HepG2 (cell line): Measurements from ENCODE around the gene PGGT1B. TPM values are rescaled to one million over a fixed set of nuclear protein-coding genes. Genes with fewer than 3 reads are reported as not detected.
A peak's percentile ranks its signal among the peaks of the same experiment; 100 is the strongest.

Source experiments
- AGO1 ChIP-seq: fragments of 200-400 bp; formaldehyde crosslinking; IDR thresholded peaks from 2 replicates; pipeline ENCODE4 v1.6.1; 2017; ENCODE audit warnings: mild to moderate bottlenecking, low read depth, low read length, moderate library complexity; ENCODE audit not compliant: poor library complexity, severe bottlenecking
- CERS6 ChIP-seq: sonication (generic); formaldehyde crosslinking; IDR thresholded peaks from 2 replicates; pipeline ENCODE4 v1.5.0; 2020; ENCODE audit warnings: missing genetic modification reagents
- DMAP1 ChIP-seq: IDR thresholded peaks from 2 replicates; pipeline ENCODE4 v1.6.1; 2016
- GPN1 ChIP-seq: sonication (generic); formaldehyde crosslinking; IDR thresholded peaks from 2 replicates; pipeline ENCODE4 v1.5.1; 2020; ENCODE audit warnings: missing genetic modification reagents, borderline replicate concordance
- GTF3A ChIP-seq: sonication (generic); formaldehyde crosslinking; conservative IDR thresholded peaks from 2 replicates; pipeline ENCODE4 v1.4.0; 2020; ENCODE audit warnings: mild to moderate bottlenecking, missing genetic modification reagents
- HNRNPH1 ChIP-seq: fragments of 200-400 bp; formaldehyde crosslinking; optimal IDR thresholded peaks from 2 replicates; pipeline ENCODE3; 2017; ENCODE audit warnings: mild to moderate bottlenecking, low read depth, low read length
- MTF1 ChIP-seq: sonication (generic); formaldehyde crosslinking; IDR thresholded peaks from 2 replicates; pipeline ENCODE4 v1.5.0; 2020; ENCODE audit warnings: missing genetic modification reagents
- POLR2A ChIP-seq, 2 experiments: IDR thresholded peaks; 2 replicates each; pipeline ENCODE4 v1.6.1; 2011; ENCODE audit warnings: low read depth in 2 of 2, low read length in 2 of 2, mild to moderate bottlenecking in 1 of 2, moderate library complexity in 1 of 2; ENCODE audit not compliant: insufficient read depth in 1 of 2
- SCMH1 ChIP-seq: sonication (generic); formaldehyde crosslinking; IDR thresholded peaks from 2 replicates; pipeline ENCODE4 v1.9.0; 2021; ENCODE audit warnings: missing genetic modification reagents, mild to moderate bottlenecking, borderline replicate concordance
- STAT6 ChIP-seq: sonication (generic); formaldehyde crosslinking; IDR thresholded peaks from 2 replicates; pipeline ENCODE4 v1.4.0; 2020; ENCODE audit warnings: missing genetic modification reagents, mild to moderate bottlenecking, borderline replicate concordance
- ZFP90 ChIP-seq: sonication (generic); formaldehyde crosslinking; IDR thresholded peaks from 2 replicates; pipeline ENCODE4 v1.8.0; 2022; ENCODE audit warnings: missing genetic modification reagents, mild to moderate bottlenecking, inconsistent platforms, borderline replicate concordance
- ZNF138 ChIP-seq: sonication (generic); formaldehyde crosslinking; IDR thresholded peaks from 2 replicates; pipeline ENCODE4 v1.5.0; 2020; ENCODE audit warnings: mild to moderate bottlenecking, low read depth, missing genetic modification reagents
- ZNF441 ChIP-seq: sonication (generic); formaldehyde crosslinking; IDR thresholded peaks from 2 replicates; pipeline ENCODE4 v1.7.0; 2021; ENCODE audit warnings: missing genetic modification reagents, borderline replicate concordance
- ZNF547 ChIP-seq: sonication (generic); formaldehyde crosslinking; IDR thresholded peaks from 2 replicates; pipeline ENCODE4 v1.5.1; 2020; ENCODE audit warnings: mild to moderate bottlenecking, missing genetic modification reagents
- ZNF564 ChIP-seq: sonication (generic); formaldehyde crosslinking; IDR thresholded peaks from 2 replicates; pipeline ENCODE4 v1.8.1; 2023; ENCODE audit warnings: mild to moderate bottlenecking, missing genetic modification reagents
- ZNF570 ChIP-seq: sonication (generic); formaldehyde crosslinking; IDR thresholded peaks from 2 replicates; pipeline ENCODE4 v1.4.0; 2020; ENCODE audit warnings: mild to moderate bottlenecking, missing genetic modification reagents, borderline replicate concordance
- ZNF629 ChIP-seq: sonication (generic); formaldehyde crosslinking; conservative IDR thresholded peaks from 2 replicates; pipeline ENCODE4 v1.5.0; 2020; ENCODE audit warnings: missing genetic modification reagents
- ZNF678 ChIP-seq: sonication (generic); formaldehyde crosslinking; IDR thresholded peaks from 2 replicates; pipeline ENCODE4 v1.4.0; 2020; ENCODE audit warnings: mild to moderate bottlenecking, missing genetic modification reagents
- ZNF772 ChIP-seq: sonication (generic); formaldehyde crosslinking; IDR thresholded peaks from 2 replicates; pipeline ENCODE4 v1.5.0; 2020; ENCODE audit warnings: mild to moderate bottlenecking, missing genetic modification reagents
- ZNF816 ChIP-seq: sonication (generic); formaldehyde crosslinking; IDR thresholded peaks from 2 replicates; pipeline ENCODE4 v1.8.0; 2022; ENCODE audit warnings: missing genetic modification reagents, mild to moderate bottlenecking, borderline replicate concordance
- polyA plus RNA-seq, 8 experiments: library from polyadenylated mRNA; depleted of rRNA in 3 of 8; stranded (reverse) in 7 of 8; unstranded in 1 of 8; fragments of >200 nt; fragmentation: Illumina TruSeq in 4 of 8; extraction: Trizol in 4 of 8; gene quantifications; 2 replicates each; pipeline versions ENCODE4 v1.2.1 to v1.2.3, GENCODE V29; 2011 to 2016; ENCODE audit warnings: low read depth in 4 of 8, missing spikeins in 1 of 8, mixed read lengths in 1 of 8; ENCODE audit not compliant: insufficient read depth in 1 of 8
- total RNA-seq, 5 experiments: library from RNA; depleted of rRNA; stranded (reverse); fragments of >200 nt; fragmentation: Illumina TruSeq; extraction: Trizol; gene quantifications; 2 replicates each; pipeline ENCODE4 v1.2.3, GENCODE V29; 2016; ENCODE audit warnings: low read depth in 1 of 5
- TF ChIP-seq, protein P1 (sequence below): sonication (generic); formaldehyde crosslinking; IDR thresholded peaks from 2 replicates; pipeline ENCODE4 v1.8.1; 2023; ENCODE audit warnings: mild to moderate bottlenecking, moderate library complexity, missing genetic modification reagents
- TF ChIP-seq, protein P2 (sequence below): sonication (generic); formaldehyde crosslinking; IDR thresholded peaks from 2 replicates; pipeline ENCODE4 v1.9.0; 2022; ENCODE audit warnings: missing genetic modification reagents, mild to moderate bottlenecking, borderline replicate concordance

PGGT1B gene
- total and polyA plus RNA-seq, 2 of the 13 experiments (the other 11 are each of a cell fraction or from before 2014, with no cell fraction given): 2.4 to 42.7 TPM

DNA sequence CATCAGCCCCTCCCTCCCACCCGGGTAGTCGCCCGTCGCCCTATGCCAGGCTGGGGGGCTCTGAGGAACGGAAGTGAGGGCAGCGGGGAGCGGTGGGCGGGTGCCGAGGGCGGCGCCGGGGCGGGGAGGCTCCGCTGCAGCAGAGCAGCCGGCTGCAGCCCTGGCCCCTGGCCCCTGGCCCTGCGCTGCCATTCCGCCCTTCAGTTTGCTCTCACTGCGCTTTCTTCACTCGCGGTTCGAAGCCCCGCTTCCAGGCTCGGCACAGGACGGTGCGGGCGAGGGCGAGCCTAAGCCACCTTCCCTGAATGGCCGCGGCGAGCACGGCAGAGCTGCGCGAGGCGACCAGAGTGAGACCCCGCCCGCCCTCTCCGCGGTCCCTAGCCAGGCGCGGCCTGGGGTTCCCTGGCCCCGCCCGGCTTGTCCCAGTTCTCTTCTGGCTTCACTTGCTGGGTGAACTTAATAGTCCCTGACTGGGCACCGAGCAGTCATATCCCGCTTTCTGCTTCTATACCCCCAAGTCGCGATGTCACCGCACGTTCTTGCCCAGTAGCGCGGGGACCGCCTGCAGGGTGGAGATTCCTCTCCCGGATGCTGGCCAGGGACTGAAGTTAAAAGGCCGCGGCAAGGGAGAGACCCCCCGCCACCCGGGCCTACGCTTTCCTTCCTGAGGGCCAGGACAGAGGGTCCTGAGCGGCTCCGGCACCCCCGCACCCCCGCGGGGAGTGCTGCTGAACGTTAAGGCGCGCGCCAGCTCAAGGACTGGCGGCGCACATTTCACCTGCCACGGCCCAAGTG lies 92.3 kb downstream of the PGGT1B start (continued):
- TF ChIP-seq, protein P1, sequence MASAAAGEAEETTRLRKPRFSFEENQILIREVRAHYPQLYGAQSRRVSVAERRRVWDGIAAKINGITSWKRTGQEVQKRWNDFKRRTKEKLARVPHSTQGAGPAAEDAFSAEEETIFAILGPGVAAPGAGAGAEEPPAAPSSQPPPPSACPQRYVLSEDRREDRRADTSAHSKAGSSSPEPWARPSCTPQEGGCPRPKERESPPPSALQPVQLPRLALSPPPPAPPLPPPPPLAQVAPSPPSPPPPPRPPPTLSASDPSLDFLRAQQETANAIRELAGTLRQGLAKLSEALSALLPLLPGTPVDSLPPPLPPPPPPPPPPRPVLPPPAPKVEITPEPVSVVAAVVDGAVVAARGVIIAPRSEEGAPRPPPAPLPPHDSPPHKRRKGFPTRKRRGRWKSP (CRISPR knock-in tag): peak; percentile 99
- no peak for TF ChIP-seq CERS6 (CRISPR knock-in tag)
- TF ChIP-seq DMAP1 (CRISPR knock-in tag): no peak
- no peak for TF ChIP-seq ZNF441 (CRISPR knock-in tag)
- no peak for TF ChIP-seq ZNF138 (CRISPR knock-in tag)
- no peak for TF ChIP-seq ZFP90 (CRISPR knock-in tag)
- no peak for TF ChIP-seq HNRNPH1
- no peak for TF ChIP-seq STAT6 (CRISPR knock-in tag)
- TF ChIP-seq ZNF570 (CRISPR knock-in tag): no peak
- no peak for TF ChIP-seq ZNF816 (CRISPR knock-in tag)
- TF ChIP-seq SCMH1 (CRISPR knock-in tag): no peak
- peak; percentile 21 for TF ChIP-seq AGO1
- no peak for TF ChIP-seq GTF3A (CRISPR knock-in tag)
- TF ChIP-seq ZNF772 (CRISPR knock-in tag): no peak
- TF ChIP-seq, protein P2, sequence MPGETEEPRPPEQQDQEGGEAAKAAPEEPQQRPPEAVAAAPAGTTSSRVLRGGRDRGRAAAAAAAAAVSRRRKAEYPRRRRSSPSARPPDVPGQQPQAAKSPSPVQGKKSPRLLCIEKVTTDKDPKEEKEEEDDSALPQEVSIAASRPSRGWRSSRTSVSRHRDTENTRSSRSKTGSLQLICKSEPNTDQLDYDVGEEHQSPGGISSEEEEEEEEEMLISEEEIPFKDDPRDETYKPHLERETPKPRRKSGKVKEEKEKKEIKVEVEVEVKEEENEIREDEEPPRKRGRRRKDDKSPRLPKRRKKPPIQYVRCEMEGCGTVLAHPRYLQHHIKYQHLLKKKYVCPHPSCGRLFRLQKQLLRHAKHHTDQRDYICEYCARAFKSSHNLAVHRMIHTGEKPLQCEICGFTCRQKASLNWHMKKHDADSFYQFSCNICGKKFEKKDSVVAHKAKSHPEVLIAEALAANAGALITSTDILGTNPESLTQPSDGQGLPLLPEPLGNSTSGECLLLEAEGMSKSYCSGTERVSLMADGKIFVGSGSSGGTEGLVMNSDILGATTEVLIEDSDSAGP (CRISPR knock-in tag): peak; percentile 1; the same call in 1 of the 2 replicates
- no peak for TF ChIP-seq ZNF629 (CRISPR knock-in tag)
- TF ChIP-seq ZNF564: peak; percentile 44; the same call in 1 of the 2 replicates
- no peak for TF ChIP-seq ZNF678 (CRISPR knock-in tag)
- TF ChIP-seq GPN1: no peak
- no peak for TF ChIP-seq MTF1 (CRISPR knock-in tag)
- TF ChIP-seq POLR2A (IDR thresholded peaks at IDR 0.05; ENCODE audit: insufficient read depth in 1 of 2, low read depth in 2 of 2, low read length in 2 of 2): no peak
- 0 out of 2 replicates have a peak, but pooled peaks have one; percentile 60 for TF ChIP-seq ZNF547
